HG02970 (cell line): ENCODE results near the gene FST.
A peak's percentile ranks its signal among the peaks of the same experiment; 100 is the strongest.

Experiments used
- ATAC-seq: cut with Tn5 transposase; IDR thresholded peaks from one replicate; pipeline ENCODE4 v1.9.1; 2021; ENCODE audit warnings: mild to moderate bottlenecking, moderate library complexity, moderate number of reproducible peaks; ENCODE audit not compliant: unreplicated experiment, low FRiP score

The FST gene

GRCh38 chr5:53472720-53473510 is 7.5 kb upstream of the FST start:
- no peak for ATAC-seq

- no peak for ATAC-seq
These were observed 6.8 kb upstream of the FST start for GRCh38 chr5:53473633-53474032.

- ATAC-seq: no peak
These were observed 5.1 kb upstream of the FST start for GRCh38 chr5:53475320-53475719.

GRCh38 chr5:53476019-53476418 is 4.4 kb upstream of the FST start:
- ATAC-seq: no peak

GRCh38 chr5:53476531-53477480 is 3.6 kb upstream of the FST start:
- no peak for ATAC-seq

GRCh38 chr5:53478411-53479044 is 1.9 kb upstream of the FST start:
- ATAC-seq: no peak

GRCh38 chr5:53479045-53479589 is 1.3 kb upstream of the FST start:
- ATAC-seq: no peak

- ATAC-seq: no peak
These were observed 626 bp upstream of the FST start for GRCh38 chr5:53479590-53480415.

- no peak for ATAC-seq
These were observed 894 bp downstream of the FST start for GRCh38 chr5:53481159-53481886.

GRCh38 chr5:53481887-53482716 is 1.7 kb downstream of the FST start:
- ATAC-seq: peak; percentile 61

- no peak for ATAC-seq
These were observed 2.5 kb downstream of the FST start for GRCh38 chr5:53482717-53483638.

- no peak for ATAC-seq
These were observed 7.0 kb downstream of the FST start for GRCh38 chr5:53487436-53487835.

GRCh38 chr5:53488195-53488722 is 7.8 kb downstream of the FST start:
- ATAC-seq: no peak

- ATAC-seq: no peak
These were observed 10.3 kb downstream of the FST start for GRCh38 chr5:53490747-53491146.

- no peak for ATAC-seq
These were observed 20.6 kb downstream of the FST start for GRCh38 chr5:53501054-53501453.

- ATAC-seq: no peak
These were observed 23.3 kb downstream of the FST start for GRCh38 chr5:53503562-53504218.

- no peak for ATAC-seq
These were observed 26.6 kb downstream of the FST start for GRCh38 chr5:53507013-53507412.
